ENCODE data around the gene CABYR.

- TF ChIP-seq, protein P1, sequence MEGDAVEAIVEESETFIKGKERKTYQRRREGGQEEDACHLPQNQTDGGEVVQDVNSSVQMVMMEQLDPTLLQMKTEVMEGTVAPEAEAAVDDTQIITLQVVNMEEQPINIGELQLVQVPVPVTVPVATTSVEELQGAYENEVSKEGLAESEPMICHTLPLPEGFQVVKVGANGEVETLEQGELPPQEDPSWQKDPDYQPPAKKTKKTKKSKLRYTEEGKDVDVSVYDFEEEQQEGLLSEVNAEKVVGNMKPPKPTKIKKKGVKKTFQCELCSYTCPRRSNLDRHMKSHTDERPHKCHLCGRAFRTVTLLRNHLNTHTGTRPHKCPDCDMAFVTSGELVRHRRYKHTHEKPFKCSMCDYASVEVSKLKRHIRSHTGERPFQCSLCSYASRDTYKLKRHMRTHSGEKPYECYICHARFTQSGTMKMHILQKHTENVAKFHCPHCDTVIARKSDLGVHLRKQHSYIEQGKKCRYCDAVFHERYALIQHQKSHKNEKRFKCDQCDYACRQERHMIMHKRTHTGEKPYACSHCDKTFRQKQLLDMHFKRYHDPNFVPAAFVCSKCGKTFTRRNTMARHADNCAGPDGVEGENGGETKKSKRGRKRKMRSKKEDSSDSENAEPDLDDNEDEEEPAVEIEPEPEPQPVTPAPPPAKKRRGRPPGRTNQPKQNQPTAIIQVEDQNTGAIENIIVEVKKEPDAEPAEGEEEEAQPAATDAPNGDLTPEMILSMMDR (IDR thresholded peaks at IDR 0.05; ENCODE audit: insufficient read depth, low read depth, low read length): no peak
- no peak for TF ChIP-seq EZH2 (IDR thresholded peaks at IDR 0.05; ENCODE audit: insufficient read depth, low read length)
Measured at GRCh38 chr18:24199372-24199962, 60.6 kb downstream of the CABYR start.

Data from astrocyte (in vitro differentiated cells and primary cell).